H1 (cell line): ENCODE measurements around the gene DPP10. TPM values are rescaled to one million over a fixed set of nuclear protein-coding genes. Genes with fewer than 3 reads are reported as not detected.

Source experiments
- CTCF ChIA-PET: fragments of 300-600 bp; sonication (Branson Sonifier 250); formaldehyde crosslinking; loops from one replicate; lab custom pipeline; 2021; ENCODE audit not compliant: partially characterized antibody; lab: Charles Lee
- POLR2A ChIA-PET: fragments of 300-600 bp; sonication (Branson Sonifier 250); formaldehyde crosslinking; loops from one replicate; lab custom pipeline; 2021; ENCODE audit warnings: inconsistent platforms; ENCODE audit not compliant: partially characterized antibody; lab: Charles Lee
- DNase-seq, 2 experiments: peaks; one replicate each; pipeline versions ENCODE4 v3.0.0 to v3.0.0-alpha.2; 2010 to 2022; ENCODE audit warnings: low spot score in 2 of 2, low read depth in 1 of 2, mixed read lengths in 1 of 2
- FAIRE-seq: peaks from 2 replicates; lab custom pipeline; 2011; peaks lifted over from hg19 to GRCh38; lab: Jason Lieb, UNC
- H2AFZ ChIP-seq: 2 replicates; pipeline ENCODE4 v1.8.1; 2012; ENCODE audit warnings: low read length, inconsistent platforms
- H2AK5ac ChIP-seq: 2 replicates; pipeline ENCODE4 v1.6.1; 2013; ENCODE audit warnings: low read depth, low read length
- H2BK120ac ChIP-seq: replicated peaks from 2 replicates; pipeline ENCODE3; 2013; ENCODE audit warnings: low read depth, low read length, inconsistent platforms
- H2BK12ac ChIP-seq: 2 replicates; pipeline ENCODE4 v1.6.1; 2013; ENCODE audit warnings: low read depth, low read length
- H2BK15ac ChIP-seq: 2 replicates; pipeline ENCODE4 v1.6.1; 2013; ENCODE audit warnings: low read length
- H2BK20ac ChIP-seq: 2 replicates; pipeline ENCODE4 v1.6.1; 2013; ENCODE audit warnings: low read length
- H2BK5ac ChIP-seq: 2 replicates; pipeline ENCODE4 v1.6.1; 2013; ENCODE audit warnings: low read depth, low read length
- H3K14ac ChIP-seq: 2 replicates; pipeline ENCODE4 v1.6.1; 2013; ENCODE audit warnings: inconsistent platforms; ENCODE audit not compliant: insufficient read length
- H3K18ac ChIP-seq: 2 replicates; pipeline ENCODE4 v1.6.1; 2013; ENCODE audit warnings: low read length; ENCODE audit errors: extremely low read depth
- H3K23ac ChIP-seq: 2 replicates; pipeline ENCODE4 v1.6.1; 2013; ENCODE audit warnings: inconsistent platforms; ENCODE audit not compliant: insufficient read length
- H3K23me2 ChIP-seq: 2 replicates; pipeline ENCODE4 v1.6.1; 2013; ENCODE audit warnings: low read depth, low read length
- H3K27ac ChIP-seq: 2 replicates; pipeline ENCODE4 v1.6.1; 2011; ENCODE audit warnings: low read depth, low read length, inconsistent platforms
- H3K27me3 ChIP-seq, 4 experiments: replicated peaks in 1 of 4; 1 replicate in 1 of 4; 2 replicates in 3 of 4; pipeline versions ENCODE4 v1.6.1 to v1.8.1; 2011 to 2013; ENCODE audit warnings: low read length in 3 of 4, mild to moderate bottlenecking in 3 of 4, inconsistent platforms in 2 of 4, mixed read lengths in 2 of 4, moderate library complexity in 1 of 4; ENCODE audit not compliant: control insufficient read depth in 3 of 4, insufficient read depth in 3 of 4; ENCODE audit errors: extremely low read depth in 1 of 4
- H3K36me3 ChIP-seq, 4 experiments: 2 replicates each; pipeline versions ENCODE4 v1.6.1 to v1.8.1; 2011 to 2013; ENCODE audit warnings: mild to moderate bottlenecking in 4 of 4, low read length in 3 of 4, moderate library complexity in 2 of 4, control low read depth in 1 of 4, inconsistent platforms in 1 of 4; ENCODE audit not compliant: insufficient read depth in 4 of 4, control insufficient read depth in 2 of 4
- H3K4ac ChIP-seq: replicated peaks from 2 replicates; pipeline ENCODE3; 2013; ENCODE audit warnings: low read length, low read depth, mixed read lengths, inconsistent platforms; ENCODE audit not compliant: insufficient read length
- H3K4me1 ChIP-seq, 4 experiments: replicated peaks in 1 of 4; 1 replicate in 1 of 4; 2 replicates in 3 of 4; pipeline versions ENCODE4 v1.6.1 to v1.8.1; 2011 to 2013; ENCODE audit warnings: low read length in 3 of 4, inconsistent platforms in 2 of 4, mixed read lengths in 1 of 4; ENCODE audit not compliant: insufficient read depth in 4 of 4, control insufficient read depth in 3 of 4
- H3K4me2 ChIP-seq, 2 experiments: 2 replicates each; pipeline versions ENCODE4 v1.6.1 to v1.8.1; 2011 to 2013; ENCODE audit warnings: low read depth in 2 of 2, low read length in 2 of 2, control low read depth in 1 of 2, inconsistent platforms in 1 of 2, mild to moderate bottlenecking in 1 of 2; ENCODE audit not compliant: insufficient read depth in 1 of 2
- H3K4me3 ChIP-seq, 4 experiments: fragments of 200-600, 300-600 bp in 1 of 4; sonication (generic), shearing (Covaris generic), sonication (Bioruptor Twin) in 1 of 4; 2 replicates each; pipeline versions ENCODE4 v1.5.1 to v1.8.1; 2011 to 2016; ENCODE audit warnings: low read length in 4 of 4, low read depth in 3 of 4, control low read depth in 2 of 4, inconsistent platforms in 2 of 4, mild to moderate bottlenecking in 2 of 4, mixed read lengths in 1 of 4, moderate library complexity in 1 of 4; ENCODE audit not compliant: insufficient read depth in 2 of 4; ENCODE audit errors: extremely low read depth in 1 of 4
- H3K56ac ChIP-seq: replicated peaks from 2 replicates; pipeline ENCODE3; 2013; ENCODE audit warnings: low read depth, mild to moderate bottlenecking, mixed read lengths, low read length, inconsistent platforms; ENCODE audit not compliant: insufficient read length
- H3K79me1 ChIP-seq: 2 replicates; pipeline ENCODE4 v1.6.1; 2013; ENCODE audit warnings: low read depth, low read length, control low read depth
- H3K79me2 ChIP-seq, 2 experiments: 2 replicates each; pipeline versions ENCODE4 v1.6.1 to v1.8.1; 2012 to 2013; ENCODE audit warnings: low read length in 2 of 2, mild to moderate bottlenecking in 2 of 2, inconsistent platforms in 1 of 2; ENCODE audit not compliant: insufficient read depth in 2 of 2, control insufficient read depth in 1 of 2
- H3K9ac ChIP-seq, 4 experiments: replicated peaks in 1 of 4; 1 replicate in 1 of 4; 2 replicates in 3 of 4; pipeline versions ENCODE4 v1.6.1 to v1.8.1; 2011 to 2013; ENCODE audit warnings: low read depth in 3 of 4, low read length in 3 of 4, control low read depth in 2 of 4, mild to moderate bottlenecking in 2 of 4, moderate library complexity in 2 of 4, inconsistent platforms in 1 of 4; ENCODE audit errors: extremely low read depth in 1 of 4
- H3K9me3 ChIP-seq, 2 experiments: 2 replicates each; pipeline versions ENCODE4 v1.6.1 to v1.8.1; 2012 to 2013; ENCODE audit warnings: mild to moderate bottlenecking in 2 of 2, moderate library complexity in 2 of 2, control low read depth in 1 of 2, inconsistent platforms in 1 of 2, low read depth in 1 of 2, low read length in 1 of 2, mixed read lengths in 1 of 2; ENCODE audit not compliant: insufficient read depth in 2 of 2
- H4K20me1 ChIP-seq, 2 experiments: replicated peaks in 1 of 2; 2 replicates each; pipeline versions ENCODE3 to v1.8.1; 2011 to 2013; ENCODE audit warnings: inconsistent platforms in 2 of 2, low read length in 2 of 2, mild to moderate bottlenecking in 1 of 2; ENCODE audit not compliant: insufficient read depth in 2 of 2, control insufficient read depth in 1 of 2
- H4K5ac ChIP-seq: 2 replicates; pipeline ENCODE4 v1.6.1; 2013; ENCODE audit warnings: low read length, low read depth, mixed read lengths, inconsistent platforms; ENCODE audit not compliant: insufficient read length
- H4K8ac ChIP-seq: 2 replicates; pipeline ENCODE4 v1.8.0; 2013; ENCODE audit warnings: mild to moderate bottlenecking, moderate library complexity, low read length, inconsistent platforms; ENCODE audit not compliant: insufficient read depth; ENCODE audit errors: extremely low read depth
- H4K91ac ChIP-seq: replicated peaks from 2 replicates; pipeline ENCODE3; 2013; ENCODE audit warnings: low read length, mixed read lengths, inconsistent platforms; ENCODE audit not compliant: insufficient read length
- ASH2L ChIP-seq: fragments of 200-600, 300-600 bp; sonication (generic); IDR thresholded peaks from one replicate; pipeline ENCODE4 v1.7.1; 2017; ENCODE audit warnings: low read length
- ATF3 ChIP-seq: IDR thresholded peaks from 2 replicates; pipeline ENCODE4 v1.6.1; 2011; ENCODE audit warnings: low read depth, mild to moderate bottlenecking, low read length; ENCODE audit not compliant: insufficient read depth
- CHD2 ChIP-seq: IDR thresholded peaks from 2 replicates; pipeline ENCODE4 v1.6.1; 2012; ENCODE audit warnings: low read length, improper control_type of control experiment
- EP300 ChIP-seq, 2 experiments: IDR thresholded peaks; 1 replicate in 1 of 2; 2 replicates in 1 of 2; pipeline ENCODE4 v1.6.1; 2011 to 2012; ENCODE audit warnings: low read depth in 2 of 2, low read length in 2 of 2, mild to moderate bottlenecking in 2 of 2, borderline replicate concordance in 1 of 2, inconsistent platforms in 1 of 2, moderate library complexity in 1 of 2
- EZH2 ChIP-seq: fragments of 200-600 bp; sonication (generic); IDR thresholded peaks from 2 replicates; pipeline ENCODE4 v1.7.1; 2012; ENCODE audit warnings: low read depth, mild to moderate bottlenecking, moderate library complexity, low read length, inconsistent platforms; ENCODE audit not compliant: severe bottlenecking
- GABPA ChIP-seq: IDR thresholded peaks from 2 replicates; pipeline ENCODE4 v1.6.1; 2011; ENCODE audit warnings: mild to moderate bottlenecking, low read length, moderate library complexity, borderline replicate concordance; ENCODE audit not compliant: insufficient read depth
- HDAC2 ChIP-seq, 2 experiments: fragments of 300-600 bp in 1 of 2; sonication (generic) in 1 of 2; IDR thresholded peaks; 2 replicates each; pipeline ENCODE4 v1.6.1; 2011 to 2012; ENCODE audit warnings: low read depth in 2 of 2, low read length in 2 of 2, mild to moderate bottlenecking in 2 of 2, moderate library complexity in 2 of 2, borderline replicate concordance in 1 of 2, inconsistent platforms in 1 of 2
- JUND ChIP-seq: IDR thresholded peaks from 2 replicates; pipeline ENCODE4 v1.6.1; 2011; ENCODE audit warnings: mild to moderate bottlenecking, improper control_type of control experiment, low read length
- MAFK ChIP-seq: IDR thresholded peaks from 2 replicates; pipeline ENCODE4 v1.6.1; 2012; ENCODE audit warnings: low read depth, mild to moderate bottlenecking, improper control_type of control experiment, low read length
- RFX5 ChIP-seq: IDR thresholded peaks from 2 replicates; pipeline ENCODE4 v1.6.1; 2011; ENCODE audit warnings: low read depth, low read length, improper control_type of control experiment, borderline replicate concordance
- SP1 ChIP-seq: IDR thresholded peaks from 2 replicates; pipeline ENCODE4 v1.6.1; 2011; ENCODE audit warnings: low read depth, low read length
- SP2 ChIP-seq: IDR thresholded peaks from 2 replicates; pipeline ENCODE4 v1.6.1; 2012; ENCODE audit warnings: mild to moderate bottlenecking, low read length, inconsistent platforms
- TAF7 ChIP-seq: optimal IDR thresholded peaks from 2 replicates; pipeline ENCODE3; 2011; ENCODE audit warnings: low read depth, mild to moderate bottlenecking, inconsistent platforms, low read length, moderate library complexity, borderline replicate concordance
- TBP ChIP-seq: IDR thresholded peaks from 2 replicates; pipeline ENCODE4 v1.6.1; 2011; ENCODE audit warnings: low read depth, low read length, improper control_type of control experiment
- TEAD4 ChIP-seq: IDR thresholded peaks from 2 replicates; pipeline ENCODE4 v1.6.1; 2012; ENCODE audit warnings: low read depth, low read length, inconsistent platforms, mixed read lengths
- polyA plus RNA-seq, 7 experiments: library from polyadenylated mRNA; depleted of rRNA in 3 of 7; stranded (reverse) in 5 of 7; unstranded in 2 of 7; fragments of >200 nt in 5 of 7; fragments of 200-250 nt in 2 of 7; gene quantifications; 1 replicate in 5 of 7; 2 replicates in 1 of 7; 4 replicates in 1 of 7; pipeline versions ENCODE4 v1.2.1 to v1.2.3, GENCODE V29; 2011 to 2013; ENCODE audit warnings: missing spikeins in 2 of 7, mixed read lengths in 2 of 7
- total RNA-seq: library from RNA; stranded (reverse); fragmentation: NEBNext Ultra II Directional; extraction: Animal tissue kit (Norgen Biotek cat#: 25700); gene quantifications from 2 replicates; pipeline ENCODE4 v1.2.1, GENCODE V29; 2021

The DPP10 gene
- total and polyA plus RNA-seq, 2 of the 8 experiments (the other 6 are each of a cell fraction or from before 2014, with no cell fraction given): 3.3 to 7.2 TPM

GRCh38 chr2:114688241-114688640 is 245.8 kb downstream of the DPP10 start:
- Histone ChIP-seq H3K23ac (no peak overlapping the region), H4K91ac (no peak overlapping the region), H3K18ac (no peak overlapping the region), H3K4ac (no peak overlapping the region), H3K27ac (no peak overlapping the region), H2BK120ac (no peak overlapping the region), H2AFZ (no peak overlapping the region), H3K4me1 (peaks cover 4 to 17% (median 12%) of the 10 kb centered on the region in 4 experiments; a peak in 5 of 7 replicates), H3K4me2 (no peak overlapping the region), H3K9ac (no peak overlapping the region), H4K5ac (no peak overlapping the region), H4K8ac (no peak overlapping the region), H3K14ac (no peak overlapping the region), H2BK15ac (no peak overlapping the region), H2BK12ac (no peak overlapping the region; the same call in 1 of the 2 replicates), H4K20me1 (no peaks in the 10 kb centered on the region), H3K36me3 (no peaks in the 10 kb centered on the region), H3K79me2 (no peaks in the 10 kb centered on the region), H3K9me3 (no peaks in the 10 kb centered on the region), H2BK5ac (no peak overlapping the region), H3K4me3 (no peak overlapping the region), H3K79me1 (no peaks in the 10 kb centered on the region), H2AK5ac (no peak overlapping the region), H3K56ac (no peak overlapping the region), H3K23me2 (no peaks in the 10 kb centered on the region; the same call in 1 of the 2 replicates), H2BK20ac (no peak overlapping the region), H3K27me3 (no peaks in the 10 kb centered on the region)
- POLR2A ChIA-PET: no interaction called here
- CTCF ChIA-PET: interaction anchor here (1.4 kb wide), 1 partner anchor 495 kb away, joined by 3 read pairs; no protein-coding TSS in a partner anchor
- DNase-seq (no peak), FAIRE-seq (no peak)
- no peak for TF ChIP-seq CHD2
- no peak for TF ChIP-seq JUND
- no peak for TF ChIP-seq ASH2L
- TF ChIP-seq ATF3: no peak
- TF ChIP-seq TBP: no peak
- no peak for TF ChIP-seq SP1
- no peak for TF ChIP-seq MAFK
- TF ChIP-seq SP2: no peak
- no peak for TF ChIP-seq GABPA
- no peak for TF ChIP-seq EP300 (IDR thresholded peaks at IDR 0.05; ENCODE audit: borderline replicate concordance in 1 of 2, low read depth in 2 of 2, low read length in 2 of 2)
- TF ChIP-seq TEAD4: no peak
- no peak for TF ChIP-seq EZH2
- no peak for TF ChIP-seq HDAC2 (IDR thresholded peaks at IDR 0.05; ENCODE audit: borderline replicate concordance in 1 of 2, low read depth in 2 of 2, low read length in 2 of 2)
- no peak for TF ChIP-seq RFX5
- no peak for TF ChIP-seq TAF7
